HG03571 (cell line): ENCODE results near the gene CRYL1.

Experiments used
- ATAC-seq: cut with Tn5 transposase; IDR thresholded peaks from one replicate; pipeline ENCODE4 v1.9.1; 2021; ENCODE audit not compliant: unreplicated experiment

CRYL1 gene

GRCh38 chr13:20528452-20528851, 2.8 kb upstream of the CRYL1 start:
- no peak for ATAC-seq

DNA sequence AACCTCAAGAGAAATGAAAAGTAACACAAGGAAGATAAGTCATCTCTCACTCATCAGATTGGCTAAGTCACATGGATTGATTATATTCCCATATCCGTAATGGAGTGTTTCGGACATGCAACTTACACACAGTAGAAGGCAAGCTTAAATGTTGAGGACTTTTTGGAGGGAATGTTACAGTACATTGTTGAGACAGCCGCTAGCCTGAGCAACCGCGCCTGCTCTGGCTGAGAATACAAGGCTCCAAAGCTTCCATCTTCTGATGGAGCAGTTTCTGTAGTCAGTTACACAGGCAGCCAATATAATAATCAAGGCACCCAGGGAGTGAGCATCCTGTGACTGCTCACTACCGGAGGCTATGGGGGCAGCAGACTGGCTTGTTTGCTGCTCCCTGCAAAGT, 1.0 kb upstream of the CRYL1 start:
- ATAC-seq, result no peak

GRCh38 chr13:20525144-20525600, 485 bp downstream of the CRYL1 start:
- no peak for ATAC-seq

- no peak for ATAC-seq
These were observed 4.1 kb downstream of the CRYL1 start for GRCh38 chr13:20521364-20522115.

DNA sequence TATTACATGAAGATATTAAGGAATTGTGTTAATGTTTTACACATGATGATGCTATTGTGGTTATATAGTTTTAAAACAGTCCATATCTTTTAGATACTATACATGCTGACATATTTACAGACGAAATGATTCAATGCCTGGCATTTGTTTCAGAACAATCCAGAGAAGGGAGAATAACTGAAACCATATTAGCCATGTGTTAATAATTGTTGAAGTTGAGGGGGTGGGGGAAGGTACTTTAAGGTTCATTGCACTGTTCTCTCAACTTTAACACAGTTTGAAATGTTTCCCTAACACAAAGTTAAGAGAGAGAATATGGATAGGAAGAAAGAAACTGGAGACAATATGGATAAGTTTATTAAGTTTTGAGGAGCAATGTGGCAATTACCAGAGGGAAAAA, 5.8 kb downstream of the CRYL1 start:
- ATAC-seq, result no peak

GRCh38 chr13:20518660-20519100, 7.0 kb downstream of the CRYL1 start:
- no peak for ATAC-seq

- no peak for ATAC-seq
These were observed 10.8 kb downstream of the CRYL1 start for GRCh38 chr13:20514866-20515265.

DNA sequence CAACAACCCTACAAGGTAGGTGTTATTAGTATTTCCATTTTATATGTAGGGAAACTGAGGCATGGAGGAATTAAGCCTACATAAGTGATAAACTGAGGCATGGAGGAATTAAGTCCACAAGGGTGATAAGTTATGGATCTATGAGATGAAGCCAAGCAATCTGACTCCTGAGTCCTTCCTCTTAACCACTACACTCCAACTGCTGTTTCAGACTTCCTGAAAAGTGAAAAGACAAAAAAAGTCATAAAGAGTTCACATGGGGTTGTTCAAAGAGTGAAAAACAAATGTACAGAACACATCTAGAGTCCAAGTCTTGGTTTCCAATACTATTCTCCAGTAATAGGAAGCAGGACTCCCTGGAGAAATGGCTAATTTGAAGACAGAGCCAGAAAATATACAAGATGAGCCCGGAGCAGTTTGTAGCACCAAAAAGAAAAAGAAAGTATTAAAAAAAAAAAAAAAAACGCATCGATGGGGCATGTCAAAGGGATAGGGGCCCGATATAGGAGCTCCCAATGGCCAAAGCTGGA, 12.1 kb downstream of the CRYL1 start:
- no peak for ATAC-seq

DNA sequence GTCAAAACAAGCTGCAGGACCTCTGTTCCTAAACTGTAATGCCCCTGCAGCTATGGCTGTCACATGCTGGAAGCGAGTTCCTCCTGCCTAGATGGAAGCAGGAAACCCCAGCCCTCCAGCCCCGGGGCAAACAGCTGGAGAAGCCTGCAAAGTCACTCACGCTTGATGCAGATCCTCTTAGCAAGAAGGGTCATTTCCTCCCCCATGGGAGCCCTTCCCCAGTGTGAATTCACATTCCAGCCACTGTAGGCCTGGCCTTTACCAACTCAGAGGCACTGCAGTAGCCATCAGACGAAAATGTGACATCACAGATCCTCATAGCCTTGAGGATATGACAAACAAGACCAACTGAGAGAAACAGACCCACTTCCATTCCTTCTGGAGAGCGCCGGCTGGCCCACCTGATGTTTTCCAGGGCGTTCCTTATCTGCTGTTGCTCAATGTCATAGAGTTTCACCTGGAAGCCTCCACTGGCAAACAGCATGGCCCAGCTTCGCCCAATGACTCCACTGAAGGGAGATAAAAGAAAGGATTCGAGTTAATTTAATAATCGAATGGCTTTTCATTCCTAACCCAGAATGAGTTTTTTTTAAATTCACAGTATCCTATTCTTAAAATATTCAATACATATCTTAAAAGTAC, 13.5 kb downstream of the CRYL1 start:
- no peak for ATAC-seq

DNA sequence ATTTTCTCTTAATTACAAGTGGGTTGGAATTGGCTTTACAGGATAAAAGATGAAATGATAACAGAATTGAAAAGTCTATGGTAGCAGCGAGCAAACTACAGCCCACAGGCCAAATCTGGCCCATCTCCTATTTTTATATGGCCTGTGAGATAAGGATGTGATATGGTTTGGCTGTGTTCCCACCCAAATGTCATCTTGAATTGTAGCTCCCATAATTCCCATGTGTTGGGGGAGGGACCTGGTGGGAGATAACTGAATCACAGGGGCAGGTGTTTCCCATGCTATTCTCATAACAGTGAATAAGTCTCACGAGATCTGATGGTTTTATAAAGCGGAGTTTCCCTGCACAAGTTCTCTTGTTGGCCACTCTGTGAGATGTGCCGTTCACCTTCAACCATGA, 19.0 kb downstream of the CRYL1 start:
- ATAC-seq, result no peak

GRCh38 chr13:20505405-20506366, 20.0 kb downstream of the CRYL1 start:
- no peak for ATAC-seq

GRCh38 chr13:20503088-20504083, 22.3 kb downstream of the CRYL1 start:
- no peak for ATAC-seq

DNA sequence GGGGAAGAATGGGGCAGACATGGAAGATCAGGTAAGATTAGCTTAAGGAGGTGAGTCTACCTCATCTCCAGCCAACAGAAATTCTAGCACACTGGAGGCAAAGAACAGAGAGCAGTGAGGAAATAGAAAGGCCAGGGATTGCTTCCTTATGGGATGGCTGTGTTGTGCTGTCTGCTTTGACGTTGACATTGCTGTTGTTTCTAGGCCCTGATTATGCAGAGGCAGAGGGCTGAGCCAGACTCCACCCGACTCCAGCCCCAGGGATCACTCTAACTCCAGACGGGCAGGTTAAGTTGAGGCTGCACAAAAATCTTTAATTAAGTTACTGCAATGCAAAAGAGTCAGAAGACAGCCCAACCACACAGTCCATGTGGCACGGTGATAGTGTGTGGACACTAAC, 24.1 kb downstream of the CRYL1 start:
- ATAC-seq, result no peak

DNA sequence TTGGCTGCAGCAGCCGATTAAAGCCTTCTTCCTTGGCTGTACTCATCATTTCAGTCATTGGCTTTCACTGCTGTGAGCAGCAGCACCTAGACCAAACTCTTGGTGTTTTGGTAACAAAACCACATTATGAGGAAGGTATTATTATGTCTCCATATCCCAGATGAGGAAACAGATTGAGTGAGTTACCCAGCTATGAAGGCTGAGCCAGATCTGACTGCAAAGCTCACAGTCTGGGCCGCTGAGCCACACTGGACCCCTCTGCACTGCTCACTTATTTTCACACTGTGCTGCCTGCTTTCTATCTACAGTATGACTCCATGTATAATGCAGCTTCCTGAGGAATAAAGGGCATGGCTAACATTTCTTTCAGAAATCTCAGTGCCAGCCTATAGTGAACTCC, 24.5 kb downstream of the CRYL1 start:
- ATAC-seq, result no peak

DNA sequence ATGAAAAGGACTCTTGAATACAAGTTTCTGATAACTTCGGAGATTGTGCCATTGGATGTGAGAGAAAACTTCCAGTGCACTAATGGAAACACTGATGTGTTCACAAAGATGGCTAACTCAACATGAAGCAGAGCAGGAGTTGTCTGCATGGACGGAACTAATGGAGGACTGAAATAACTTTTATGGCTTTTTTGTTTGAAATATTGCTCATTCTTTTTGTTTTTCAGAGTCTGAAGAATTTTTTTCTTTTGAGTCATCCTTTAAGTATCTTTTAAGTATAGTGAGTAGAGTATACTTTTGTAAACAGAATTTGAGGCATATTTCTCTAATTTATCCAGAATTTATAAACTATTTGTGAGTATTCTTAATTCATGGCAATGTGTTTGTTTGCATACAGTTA, 25.7 kb downstream of the CRYL1 start:
- ATAC-seq, result no peak

GRCh38 chr13:20498659-20499058, 27.0 kb downstream of the CRYL1 start:
- ATAC-seq, result no peak

GRCh38 chr13:20498129-20498528, 27.5 kb downstream of the CRYL1 start:
- no peak for ATAC-seq

DNA sequence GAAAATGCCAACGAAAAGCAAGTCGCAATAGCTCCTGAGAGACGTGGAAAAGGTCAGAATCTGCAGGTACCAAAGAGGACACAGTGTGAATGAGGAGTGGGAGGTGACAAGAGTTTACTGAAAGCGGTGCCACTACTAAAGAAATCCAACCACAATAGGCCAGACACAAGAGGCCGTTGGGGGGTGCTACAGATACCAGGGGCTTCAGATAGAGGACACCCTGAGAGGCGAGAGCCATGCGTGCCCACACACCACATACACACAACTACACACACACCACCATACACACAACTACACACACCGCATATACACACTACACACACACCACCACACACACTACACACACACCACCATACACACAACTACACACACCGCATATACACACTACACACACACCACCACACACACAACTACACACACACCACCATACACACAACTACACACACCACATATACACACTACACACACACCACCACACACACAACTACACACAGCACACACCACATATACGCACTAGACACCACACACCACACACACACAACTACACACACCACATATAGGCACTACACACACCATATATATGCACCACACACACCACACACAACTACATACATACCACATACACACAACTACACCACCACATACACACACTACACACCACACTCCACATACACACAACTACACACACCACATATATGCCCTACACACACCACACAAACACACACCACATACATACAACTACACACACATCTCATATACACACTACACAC, 28.5 kb downstream of the CRYL1 start:
- ATAC-seq, result no peak
